GM18870 (cell line): ENCODE measurements around the gene P2RY8.
A peak's percentile ranks its signal among the peaks of the same experiment; 100 is the strongest.
"Not testable (repeated sequence)": the region's sequence is repeated elsewhere in the genome, so short reads cannot be mapped to it uniquely, and the experiment has no call there.

ENCODE experiments used
- ATAC-seq: cut with Tn5 transposase; IDR thresholded peaks from one replicate; pipeline ENCODE4 v1.9.1; 2021; ENCODE audit warnings: moderate library complexity; ENCODE audit not compliant: unreplicated experiment

P2RY8 gene

DNA sequence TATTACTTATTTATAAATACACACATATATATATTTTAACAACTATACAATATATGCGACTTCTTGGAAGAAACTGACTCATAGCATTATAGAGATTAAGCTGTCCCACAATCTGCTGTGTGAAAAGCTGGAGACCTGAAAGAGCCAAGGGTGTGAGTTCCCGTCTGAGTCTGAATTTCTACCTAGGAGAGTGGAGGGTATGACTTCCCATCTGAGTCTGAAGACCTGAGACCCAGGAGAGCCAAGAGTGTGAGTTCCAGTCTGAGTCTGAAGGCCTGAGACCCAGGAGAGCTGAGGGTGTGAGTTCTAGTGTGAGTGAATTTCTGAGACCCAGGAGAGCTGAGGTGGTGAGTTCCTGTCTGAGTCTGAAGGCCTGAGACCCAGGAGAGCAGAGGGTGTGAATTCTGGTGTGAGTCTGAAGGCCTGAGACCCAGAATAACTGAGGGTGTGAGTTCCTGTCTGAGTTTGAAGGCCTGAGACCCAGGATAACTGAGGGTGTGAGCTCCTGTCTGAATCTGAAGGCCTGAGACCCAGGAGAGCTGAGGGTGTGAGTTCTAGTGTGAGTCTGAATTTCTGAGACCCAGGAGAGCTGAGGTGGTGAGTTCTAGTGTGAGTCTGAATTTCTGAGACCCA, 8.9 kb upstream of the P2RY8 start:
- ATAC-seq, result no peak

DNA sequence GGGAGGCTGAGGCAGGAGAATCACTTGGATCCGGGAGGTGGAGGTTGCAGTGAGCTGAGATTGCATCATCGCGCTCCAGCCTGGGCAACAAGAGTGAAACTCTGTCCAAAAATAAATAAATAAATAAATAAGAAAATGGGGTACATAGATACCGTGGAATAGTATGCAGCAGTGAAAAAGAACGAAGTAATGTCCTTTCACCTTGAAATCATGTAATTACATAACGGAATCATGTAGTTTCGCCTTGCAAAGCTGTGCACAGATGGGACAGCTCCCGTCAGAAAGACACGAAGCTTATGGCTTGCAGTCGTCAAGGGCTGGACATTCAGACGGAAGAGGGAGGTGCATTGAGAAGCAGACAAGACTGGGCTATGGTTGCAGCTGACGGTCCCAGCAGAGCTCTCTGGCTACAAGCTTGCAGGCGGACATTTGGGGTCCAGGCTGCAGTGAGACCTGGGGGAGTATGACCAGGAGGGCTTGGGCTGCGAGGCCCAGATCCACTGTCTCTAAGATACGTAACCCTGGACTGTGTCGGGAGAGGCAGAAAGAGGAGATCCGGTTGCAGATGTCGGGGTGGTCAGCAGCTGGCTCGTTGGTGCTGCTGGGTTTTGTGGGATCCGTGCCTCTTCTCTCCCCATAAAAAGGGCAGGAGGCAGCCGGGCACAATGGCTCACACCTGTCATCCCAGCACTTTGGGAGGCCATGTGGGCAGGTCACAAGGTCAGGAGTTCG, 6.2 kb upstream of the P2RY8 start:
- no peak for ATAC-seq

DNA sequence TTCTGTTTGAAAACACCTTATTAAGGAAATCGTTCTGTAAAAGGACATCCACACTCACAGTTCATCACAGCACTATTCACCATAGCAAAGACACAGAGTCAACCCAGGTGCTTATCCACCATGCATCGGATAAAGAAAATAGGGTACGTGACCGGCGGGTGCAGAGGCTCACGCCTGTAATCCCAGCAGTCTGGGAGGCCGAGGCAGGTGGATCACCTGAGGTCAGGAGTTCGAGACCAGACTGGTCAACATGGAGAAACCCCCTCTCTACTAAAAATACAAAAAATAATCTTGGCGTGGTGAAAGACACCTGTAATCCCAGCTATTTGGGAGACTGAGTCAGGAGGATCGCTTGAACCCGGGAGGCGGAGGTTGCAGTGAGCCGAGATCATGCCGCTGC, 2.2 kb upstream of the P2RY8 start:
- ATAC-seq, result not testable (repeated sequence)

DNA sequence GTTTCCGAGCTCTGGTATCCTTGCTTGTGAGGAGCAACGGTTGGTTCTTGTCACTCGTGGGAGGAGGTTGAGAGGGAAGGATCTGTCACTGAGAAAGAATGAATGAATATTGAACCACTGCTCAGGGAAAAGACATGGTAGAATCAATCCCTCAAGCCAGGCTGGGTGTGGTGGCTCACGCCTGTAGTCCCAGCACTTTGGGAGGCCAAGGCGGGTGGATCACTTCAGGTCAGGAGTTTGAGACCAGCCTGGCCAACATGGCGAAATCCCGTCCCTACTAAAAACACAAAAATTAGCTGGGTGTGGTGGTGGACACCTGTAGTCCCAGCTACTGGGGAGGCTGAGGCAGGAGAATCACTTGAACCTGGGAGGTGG, 718 bp upstream of the P2RY8 start:
- ATAC-seq, result not testable (repeated sequence)

DNA sequence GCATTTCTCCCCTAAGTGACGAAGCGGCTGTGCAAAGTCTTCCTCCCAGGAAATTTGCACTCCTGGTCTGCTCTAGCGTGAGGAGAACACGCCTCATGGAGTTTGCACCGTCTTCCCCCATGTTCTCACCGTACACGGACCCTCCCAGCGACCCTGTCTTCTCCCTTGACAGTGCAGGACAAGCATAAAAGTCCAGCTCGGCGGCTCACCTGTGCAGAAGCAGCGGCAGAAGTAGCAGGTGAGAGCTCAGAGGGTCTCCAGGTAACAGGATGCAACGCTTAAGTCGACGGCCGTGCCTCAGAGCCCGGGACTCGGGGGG, 314 bp downstream of the P2RY8 start:
- no peak for ATAC-seq

DNA sequence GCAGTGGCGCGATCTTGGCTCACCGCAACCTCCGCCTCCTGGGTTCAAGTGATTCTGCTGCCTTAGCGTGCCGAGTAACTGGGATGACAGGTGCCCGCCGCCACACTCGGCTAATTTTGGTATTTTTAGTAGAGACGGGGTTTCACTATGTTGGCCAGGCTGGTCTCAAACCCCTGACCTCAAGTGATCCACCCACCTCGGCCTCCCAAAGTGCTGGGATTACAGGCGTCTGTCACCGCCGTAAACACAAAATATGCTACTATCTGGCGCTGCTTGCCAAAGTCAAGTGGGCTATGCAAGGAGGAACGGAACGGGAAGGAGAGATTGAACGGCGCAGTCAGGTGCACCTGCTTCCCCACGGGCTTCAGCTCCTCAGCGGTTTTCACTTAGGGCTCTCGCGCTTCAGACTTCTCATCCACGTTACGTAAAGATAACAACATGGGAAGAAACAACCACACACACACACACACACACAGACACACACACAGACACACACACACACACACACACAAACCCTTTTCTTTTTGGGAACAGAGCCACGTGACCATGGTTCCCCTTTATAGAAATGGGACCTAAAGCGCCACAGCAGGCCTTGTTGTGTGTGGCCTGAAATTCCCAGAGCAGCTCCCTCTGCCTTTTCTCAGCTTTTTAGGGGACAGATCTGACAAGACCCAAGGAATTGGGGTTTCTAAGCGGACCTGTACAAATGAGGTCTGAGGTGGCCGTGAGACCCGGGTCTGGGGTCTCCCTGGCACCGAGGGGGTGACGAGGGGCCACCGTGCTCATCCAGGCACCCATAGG, 1.5 kb downstream of the P2RY8 start:
- peak; percentile 22 for ATAC-seq

DNA sequence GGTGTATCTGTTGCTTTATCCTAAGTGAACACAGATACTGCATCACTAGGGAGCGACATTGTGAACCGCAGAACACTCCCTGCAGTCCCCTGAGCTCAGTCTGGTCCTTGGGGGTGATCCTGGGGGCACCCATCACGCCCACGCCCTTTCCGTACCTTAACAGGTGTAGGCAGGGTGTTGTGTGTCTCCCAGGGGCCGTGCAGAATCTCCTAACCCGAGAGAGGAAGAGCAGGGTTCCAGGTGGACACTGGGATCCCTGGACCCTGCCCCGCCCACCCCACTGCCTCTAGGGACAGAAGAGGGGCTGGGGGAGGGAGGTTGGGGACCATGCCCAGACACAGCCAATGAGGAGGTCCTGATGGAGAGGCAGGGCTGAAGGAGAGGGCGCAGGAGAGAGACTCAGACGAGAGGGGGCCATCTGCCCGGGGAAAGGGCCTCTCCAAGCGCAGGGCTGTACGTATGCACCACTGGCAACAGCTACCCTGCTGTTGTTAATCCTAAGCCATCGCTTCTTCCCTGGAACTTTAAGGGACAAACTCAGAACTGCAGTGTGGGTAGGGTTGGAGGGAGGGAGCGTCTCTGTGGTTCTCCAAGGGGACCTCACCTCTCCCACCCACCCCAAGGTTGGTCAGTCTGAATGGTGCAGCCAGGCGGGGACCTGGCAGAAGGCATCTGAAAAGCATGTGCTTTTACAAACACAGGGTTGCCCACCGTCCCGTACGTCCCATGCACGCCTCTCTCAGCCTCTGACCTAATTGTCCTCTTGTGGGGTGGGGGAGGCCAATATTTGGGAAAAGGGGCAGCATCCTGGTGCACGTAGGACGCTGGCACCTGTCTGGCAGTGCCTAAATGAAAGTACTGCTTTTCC, 2.5 kb downstream of the P2RY8 start:
- peak; percentile 18 for ATAC-seq

DNA sequence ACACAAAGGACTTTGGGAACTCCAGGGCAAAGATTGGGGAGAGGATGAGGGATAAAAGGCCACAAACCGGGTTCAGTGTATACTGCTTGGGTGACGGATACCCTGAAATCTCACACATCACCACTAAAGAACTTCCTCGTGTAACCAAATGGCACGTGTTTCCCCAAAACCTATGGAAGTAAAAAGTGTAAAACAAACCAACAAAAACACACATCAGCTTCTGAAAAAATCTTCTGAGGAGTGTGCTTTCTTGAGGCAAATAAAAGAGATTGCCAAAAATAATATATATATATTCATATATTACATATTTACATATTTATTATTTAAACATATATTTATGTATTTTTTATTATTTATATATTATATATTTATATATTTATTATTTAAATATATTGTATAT, 3.9 kb downstream of the P2RY8 start:
- no peak for ATAC-seq

DNA sequence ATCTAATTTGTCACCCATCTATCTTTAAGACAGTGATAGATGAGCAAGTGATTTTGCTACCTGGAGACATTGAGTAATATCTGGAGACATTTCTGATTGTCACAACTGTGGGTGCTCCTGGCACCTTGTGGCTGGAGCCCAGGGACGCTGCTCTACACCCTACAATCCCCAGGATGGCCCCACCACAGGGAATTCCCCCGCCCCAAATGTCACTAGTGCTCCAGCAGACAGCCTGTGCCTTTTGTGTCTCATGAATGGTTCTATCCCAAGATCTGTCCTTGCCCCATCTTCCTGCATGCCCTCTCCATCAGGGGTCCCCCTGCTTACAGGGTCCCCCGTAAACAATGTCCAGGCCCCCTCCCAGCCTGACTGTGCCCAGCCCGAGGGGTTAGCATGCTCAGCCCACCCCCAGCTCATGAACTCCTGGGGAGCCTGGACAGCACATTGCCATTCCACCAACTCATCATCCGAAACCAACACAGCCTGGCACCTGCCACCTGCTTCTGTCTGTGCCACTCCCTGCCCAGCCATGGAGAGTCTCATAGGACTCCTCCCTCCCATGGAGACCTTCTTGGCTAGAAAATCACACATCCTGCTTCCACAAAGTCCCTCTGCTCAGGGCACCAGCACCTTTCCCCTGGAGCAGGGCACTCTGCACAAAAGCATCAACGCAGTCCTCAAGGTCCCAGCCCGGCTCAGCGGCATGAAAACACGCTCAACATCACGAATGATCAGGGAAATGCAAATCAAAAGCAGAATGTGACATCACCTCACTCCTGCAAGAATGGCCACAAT, 5.7 kb downstream of the P2RY8 start:
- no peak for ATAC-seq

DNA sequence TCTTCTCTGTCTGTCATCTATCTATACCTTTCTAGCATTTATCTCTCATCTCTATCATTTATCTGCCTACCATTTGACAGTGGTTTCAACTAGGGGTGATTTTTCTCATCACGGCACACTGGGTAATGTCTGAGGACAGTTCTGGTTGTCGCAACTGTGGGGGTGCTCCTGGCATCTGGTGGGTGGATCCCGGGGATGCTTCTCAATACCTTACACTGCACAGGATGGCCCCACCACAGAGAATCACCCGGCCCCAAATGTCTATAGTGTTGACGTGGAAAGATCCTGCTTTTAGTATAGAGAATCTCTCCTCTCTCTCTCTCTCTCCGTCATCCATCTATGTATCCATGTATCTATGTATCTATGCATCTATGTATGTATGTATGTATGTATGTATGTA, 7.2 kb downstream of the P2RY8 start:
- ATAC-seq, result no peak

DNA sequence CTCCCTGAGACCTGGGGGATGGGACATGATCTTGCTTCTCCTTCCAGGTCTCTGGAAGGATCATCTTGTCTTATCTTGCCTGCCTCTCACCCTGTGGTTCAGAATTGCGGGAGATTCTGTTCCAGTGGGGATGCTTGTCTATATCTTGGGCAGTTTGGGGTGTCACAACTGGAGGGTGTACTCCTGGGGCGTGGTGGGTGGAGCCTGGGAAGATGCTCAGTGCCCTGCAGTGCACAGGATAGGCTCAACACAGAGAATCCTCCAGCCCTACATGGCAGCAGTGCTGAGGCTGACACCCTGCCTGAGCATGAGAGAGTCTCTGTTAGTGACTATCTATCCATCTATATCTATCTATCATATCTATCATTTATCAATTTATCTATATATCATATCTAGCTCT, 7.7 kb downstream of the P2RY8 start:
- ATAC-seq, result no peak

DNA sequence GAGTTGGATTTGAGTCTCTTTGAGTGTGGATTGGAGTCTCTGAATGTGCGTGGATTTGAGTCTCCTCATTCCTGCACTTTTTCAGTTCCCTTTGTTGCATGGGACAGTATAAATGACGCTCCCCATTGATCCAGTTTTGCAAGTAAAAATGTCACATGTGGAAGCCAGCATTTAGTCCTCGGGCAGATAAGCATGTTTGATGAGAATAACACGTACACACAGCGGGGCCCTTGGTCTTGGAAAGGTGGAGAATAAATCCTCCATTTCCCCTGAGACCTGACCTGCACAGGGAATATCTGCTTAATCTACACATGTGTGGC, 8.1 kb downstream of the P2RY8 start:
- no peak for ATAC-seq

DNA sequence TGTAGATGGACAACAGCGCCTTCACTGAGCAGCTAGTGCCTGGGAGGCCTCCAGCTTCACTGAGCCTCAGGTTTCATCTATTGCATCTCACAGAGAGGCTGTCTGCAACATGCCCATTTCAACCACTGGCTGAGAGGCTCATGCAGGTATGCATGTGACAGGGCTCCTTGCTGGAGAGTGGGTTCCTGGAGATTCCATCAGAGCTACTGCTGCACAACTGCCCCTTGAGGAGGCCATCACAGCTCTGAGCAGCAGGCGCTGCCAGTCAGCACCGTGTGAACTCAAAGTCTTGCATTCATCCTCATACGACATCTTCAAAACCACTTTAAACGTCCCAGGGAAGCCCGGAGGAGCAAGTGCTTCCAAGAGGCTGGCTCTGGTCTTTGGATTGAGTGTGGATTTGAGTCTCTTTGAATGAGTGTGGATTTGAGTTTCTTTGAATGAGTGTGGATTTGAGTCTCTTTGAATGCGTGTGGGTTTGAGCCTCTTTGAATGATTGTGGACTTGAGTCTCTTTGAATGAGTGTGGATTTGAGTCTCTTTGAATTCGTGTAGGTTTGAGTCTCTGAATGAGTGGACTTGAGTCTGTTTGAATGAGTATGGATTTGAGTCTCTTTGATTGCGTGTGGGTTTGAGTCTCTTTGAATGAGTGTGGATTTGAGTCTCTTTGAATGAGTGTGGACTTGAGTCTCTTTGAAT, 8.7 kb downstream of the P2RY8 start:
- no peak for ATAC-seq

DNA sequence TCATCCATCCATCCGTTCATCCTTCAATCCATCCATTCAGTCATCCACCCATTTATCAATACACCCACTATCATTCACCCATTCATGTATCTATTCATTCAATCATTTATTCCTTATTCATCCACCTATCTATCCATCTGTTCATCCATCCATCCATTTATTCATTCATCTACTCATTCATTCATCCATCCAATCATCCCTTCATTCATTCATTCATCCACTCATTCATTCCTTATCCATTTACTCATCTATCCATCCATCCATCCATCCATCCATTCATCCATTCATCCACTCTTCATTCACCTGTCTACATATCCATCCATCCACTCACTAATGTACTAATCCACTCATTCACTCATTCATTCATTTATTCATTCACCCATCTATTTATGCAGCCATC, 9.5 kb downstream of the P2RY8 start:
- ATAC-seq, result no peak

DNA sequence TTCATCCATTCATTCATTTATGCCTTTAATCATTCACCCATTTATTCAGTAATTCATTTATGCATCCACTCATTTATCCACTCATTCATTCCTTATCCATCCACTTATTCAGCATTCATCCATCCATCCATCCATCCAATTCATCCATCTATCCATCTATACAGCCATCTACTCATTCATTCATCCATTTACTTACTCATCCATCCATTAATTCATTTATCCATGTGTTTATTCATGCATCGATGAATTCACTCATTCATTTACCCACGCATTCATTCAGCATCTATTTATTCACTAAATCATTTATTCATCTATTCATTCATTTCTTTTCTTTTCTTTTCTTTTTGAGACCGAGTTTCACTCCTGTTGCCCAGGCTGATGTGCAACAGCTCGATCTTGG, 10.4 kb downstream of the P2RY8 start:
- ATAC-seq, result no peak

DNA sequence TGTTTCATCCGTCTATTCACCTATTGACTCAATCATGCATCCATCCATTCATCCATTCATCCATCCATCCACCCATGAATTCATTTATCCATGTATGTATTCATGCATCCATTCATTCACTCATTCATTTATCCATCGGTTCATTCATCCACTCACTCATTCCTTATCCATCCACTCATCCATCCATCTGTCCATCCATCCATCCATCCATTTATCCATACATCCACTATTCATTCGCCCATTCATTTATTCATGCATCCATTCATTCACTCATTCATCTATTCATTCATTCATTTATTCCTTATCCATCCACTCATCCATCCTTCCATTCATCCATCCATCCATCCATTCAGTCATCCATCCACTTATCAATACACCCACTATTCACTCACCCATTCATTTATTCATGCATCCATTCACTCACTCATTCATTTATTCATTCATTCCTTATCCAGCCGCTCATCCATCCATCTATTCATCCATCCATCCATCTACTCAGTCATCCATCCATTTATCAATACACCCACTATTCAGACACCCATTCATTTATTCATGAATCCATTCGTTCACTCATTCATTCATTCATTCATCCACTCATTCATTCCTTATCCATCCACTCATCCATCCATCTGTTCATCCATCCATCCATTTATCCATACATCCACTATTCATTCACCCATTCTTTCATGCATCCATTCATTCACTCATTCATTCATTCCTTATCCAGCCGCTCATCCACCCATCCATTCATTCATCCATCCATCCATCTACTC, 11.2 kb downstream of the P2RY8 start:
- ATAC-seq, result no peak

DNA sequence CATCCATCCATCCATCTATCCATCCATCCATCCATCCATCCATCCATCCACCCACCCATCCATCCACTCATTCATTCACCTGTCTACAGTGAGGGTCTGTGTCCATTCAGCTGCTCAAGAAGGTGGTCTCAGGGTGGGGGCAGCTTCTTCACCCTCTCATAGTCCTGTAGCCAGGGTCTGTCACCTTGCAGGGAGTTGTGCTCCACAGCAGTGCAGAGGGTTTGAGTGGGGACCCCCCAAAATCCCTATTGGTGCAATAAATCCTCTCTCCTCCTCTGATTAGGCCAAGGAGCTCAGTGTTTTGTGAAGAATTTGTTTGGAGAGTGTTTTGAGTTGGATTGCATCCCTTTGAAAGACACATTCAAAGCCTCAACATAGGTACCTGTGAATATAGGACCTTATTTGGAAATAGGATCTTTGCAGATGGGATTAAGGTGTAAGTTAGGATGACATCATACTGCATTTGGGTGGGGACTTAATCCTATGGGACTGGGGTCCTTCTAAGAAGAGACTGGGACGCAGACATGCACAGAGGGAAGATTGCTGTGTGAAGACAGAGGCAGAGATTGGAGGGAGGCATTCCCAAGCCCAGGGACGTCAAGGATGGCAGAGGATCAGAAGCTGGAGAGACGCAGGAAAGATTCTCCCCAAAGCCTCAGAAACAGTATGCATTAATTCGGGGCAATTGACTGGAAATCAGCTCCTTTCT, 12.0 kb downstream of the P2RY8 start:
- no peak for ATAC-seq

DNA sequence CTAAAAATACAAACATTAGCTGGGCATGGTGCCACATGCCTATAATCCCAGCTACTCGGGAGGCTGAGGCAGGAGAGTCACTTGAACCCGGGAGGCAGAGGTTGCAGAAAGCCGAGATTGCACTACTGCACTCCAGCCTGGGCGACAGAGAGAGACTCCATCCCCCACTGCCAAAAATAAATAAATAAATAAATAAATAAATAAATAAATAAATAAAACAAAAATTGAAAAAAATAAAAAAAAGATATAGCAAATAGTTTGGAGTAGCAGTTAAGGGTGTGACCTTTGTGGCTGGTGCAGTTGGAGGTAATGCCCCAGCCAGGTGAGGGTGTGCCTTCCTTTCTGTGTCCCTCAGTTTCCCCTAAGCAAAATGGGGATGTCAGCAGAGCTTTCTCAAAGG, 14.1 kb downstream of the P2RY8 start:
- not testable (repeated sequence) for ATAC-seq
